Measurements from ENCODE around the gene OVCH1.

The OVCH1 gene, protein sequence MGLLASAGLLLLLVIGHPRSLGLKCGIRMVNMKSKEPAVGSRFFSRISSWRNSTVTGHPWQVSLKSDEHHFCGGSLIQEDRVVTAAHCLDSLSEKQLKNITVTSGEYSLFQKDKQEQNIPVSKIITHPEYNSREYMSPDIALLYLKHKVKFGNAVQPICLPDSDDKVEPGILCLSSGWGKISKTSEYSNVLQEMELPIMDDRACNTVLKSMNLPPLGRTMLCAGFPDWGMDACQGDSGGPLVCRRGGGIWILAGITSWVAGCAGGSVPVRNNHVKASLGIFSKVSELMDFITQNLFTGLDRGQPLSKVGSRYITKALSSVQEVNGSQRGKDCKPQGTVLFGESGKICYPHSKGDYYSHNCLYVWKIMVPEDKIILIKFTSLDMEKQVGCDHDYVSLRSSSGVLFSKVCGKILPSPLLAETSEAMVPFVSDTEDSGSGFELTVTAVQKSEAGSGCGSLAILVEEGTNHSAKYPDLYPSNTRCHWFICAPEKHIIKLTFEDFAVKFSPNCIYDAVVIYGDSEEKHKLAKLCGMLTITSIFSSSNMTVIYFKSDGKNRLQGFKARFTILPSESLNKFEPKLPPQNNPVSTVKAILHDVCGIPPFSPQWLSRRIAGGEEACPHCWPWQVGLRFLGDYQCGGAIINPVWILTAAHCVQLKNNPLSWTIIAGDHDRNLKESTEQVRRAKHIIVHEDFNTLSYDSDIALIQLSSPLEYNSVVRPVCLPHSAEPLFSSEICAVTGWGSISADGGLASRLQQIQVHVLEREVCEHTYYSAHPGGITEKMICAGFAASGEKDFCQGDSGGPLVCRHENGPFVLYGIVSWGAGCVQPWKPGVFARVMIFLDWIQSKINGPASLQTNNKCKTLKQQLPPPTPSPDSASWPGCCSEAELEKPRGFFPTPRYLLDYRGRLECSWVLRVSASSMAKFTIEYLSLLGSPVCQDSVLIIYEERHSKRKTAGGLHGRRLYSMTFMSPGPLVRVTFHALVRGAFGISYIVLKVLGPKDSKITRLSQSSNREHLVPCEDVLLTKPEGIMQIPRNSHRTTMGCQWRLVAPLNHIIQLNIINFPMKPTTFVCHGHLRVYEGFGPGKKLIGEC

DNA sequence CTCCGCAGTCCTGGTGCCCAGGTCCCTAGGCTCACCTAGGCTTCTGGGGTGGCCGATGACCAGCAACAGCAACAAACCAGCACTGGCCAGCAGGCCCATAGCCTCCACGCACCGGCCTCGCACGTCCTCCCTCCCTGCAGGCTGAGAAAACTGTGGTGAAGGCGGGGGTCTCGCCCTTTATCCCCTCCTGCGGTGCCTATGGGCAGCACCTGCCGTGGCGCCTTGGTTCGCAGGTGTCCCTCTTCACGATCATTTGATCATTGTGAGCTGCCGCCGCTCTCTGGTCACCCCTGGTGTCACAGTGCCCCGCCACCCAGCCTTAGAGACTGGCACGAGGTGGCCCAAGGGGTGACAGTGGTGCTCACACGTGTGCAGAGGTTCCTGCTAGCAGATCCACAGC, at the start of gene OVCH1:
OVCH1 (minus strand) TSS at position 99 of the 400 bp plus-strand sequence; CDS start at position 99, 0 bp downstream.
- no peaks in the 10 kb centered on the region for H3K27me3 ChIP-seq (ENCODE audit: control insufficient read depth, insufficient read depth, low read length)

GRCh38 chr12:29547151-29547632, 49.7 kb upstream of the OVCH1 start:
- Histone ChIP-seq H3K27me3 (ENCODE audit: control insufficient read depth, insufficient read depth, low read length) (no peaks in the 10 kb centered on the region), H3K27ac (ENCODE audit: low read length) (peak overlapping the region; percentile 30), H3K9ac (ENCODE audit: low read length) (no peak overlapping the region), H3K4me3 (ENCODE audit: low read length) (no peak overlapping the region), H3K36me3 (ENCODE audit: control insufficient read depth, low read depth, low read length) (no peaks in the 10 kb centered on the region), H3K9me3 (ENCODE audit: control insufficient read depth, low read depth, low read length) (no peaks in the 10 kb centered on the region), H3K4me1 (ENCODE audit: control insufficient read depth, low read depth, low read length) (peaks cover 9% of the 10 kb centered on the region)

More for the DNA sequence above, at the start of gene OVCH1:
- H3K27ac ChIP-seq (ENCODE audit: low read length): no peak within 1 kb of the TSS
- H3K4me3 ChIP-seq (ENCODE audit: low read length): no peak within 1 kb of the TSS
- no peaks in the 10 kb centered on the region for H3K9me3 ChIP-seq (ENCODE audit: control insufficient read depth, low read depth, low read length)
- H3K4me1 ChIP-seq (ENCODE audit: control insufficient read depth, low read depth, low read length): no peaks in the 10 kb centered on the region
- H3K9ac ChIP-seq (ENCODE audit: low read length): no peak within 1 kb of the TSS
- no peaks in the 10 kb centered on the region for H3K36me3 ChIP-seq (ENCODE audit: control insufficient read depth, low read depth, low read length)

DNA sequence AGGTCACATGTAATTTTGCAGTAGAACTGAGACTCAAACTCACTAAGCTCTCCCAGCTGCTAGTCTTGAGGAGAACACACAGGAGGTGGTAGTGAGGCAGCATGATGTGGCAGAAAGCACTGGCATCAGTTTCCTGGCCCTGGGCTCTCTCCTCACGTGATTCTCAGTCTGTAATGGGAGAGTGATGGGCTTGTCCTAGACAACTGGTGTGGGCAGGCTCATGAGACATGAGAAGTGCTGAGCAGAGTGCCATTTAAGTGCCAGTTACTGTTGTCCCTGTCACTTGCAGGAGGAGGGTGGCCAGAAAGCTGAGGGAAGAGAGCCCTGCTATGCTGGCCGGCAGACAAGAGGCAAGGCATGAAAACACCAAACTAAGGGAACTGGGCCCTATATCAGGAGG, 48.5 kb upstream of the OVCH1 start:
- Histone ChIP-seq H3K4me3 (ENCODE audit: low read length) (no peak overlapping the region), H3K27ac (ENCODE audit: low read length) (no peak overlapping the region)

GRCh38 chr12:29545102-29545467, 47.6 kb upstream of the OVCH1 start:
- H3K27ac ChIP-seq (ENCODE audit: low read length): no peak overlapping the region
- H3K9me3 ChIP-seq (ENCODE audit: control insufficient read depth, low read depth, low read length): no peaks in the 10 kb centered on the region

More for the DNA sequence above, 48.5 kb upstream of the OVCH1 start:
- Histone ChIP-seq H3K9me3 (ENCODE audit: control insufficient read depth, low read depth, low read length) (no peaks in the 10 kb centered on the region), H3K4me1 (ENCODE audit: control insufficient read depth, low read depth, low read length) (peaks cover 9% of the 10 kb centered on the region), H3K9ac (ENCODE audit: low read length) (no peak overlapping the region), H3K27me3 (ENCODE audit: control insufficient read depth, insufficient read depth, low read length) (no peaks in the 10 kb centered on the region), H3K36me3 (ENCODE audit: control insufficient read depth, low read depth, low read length) (no peaks in the 10 kb centered on the region)

DNA sequence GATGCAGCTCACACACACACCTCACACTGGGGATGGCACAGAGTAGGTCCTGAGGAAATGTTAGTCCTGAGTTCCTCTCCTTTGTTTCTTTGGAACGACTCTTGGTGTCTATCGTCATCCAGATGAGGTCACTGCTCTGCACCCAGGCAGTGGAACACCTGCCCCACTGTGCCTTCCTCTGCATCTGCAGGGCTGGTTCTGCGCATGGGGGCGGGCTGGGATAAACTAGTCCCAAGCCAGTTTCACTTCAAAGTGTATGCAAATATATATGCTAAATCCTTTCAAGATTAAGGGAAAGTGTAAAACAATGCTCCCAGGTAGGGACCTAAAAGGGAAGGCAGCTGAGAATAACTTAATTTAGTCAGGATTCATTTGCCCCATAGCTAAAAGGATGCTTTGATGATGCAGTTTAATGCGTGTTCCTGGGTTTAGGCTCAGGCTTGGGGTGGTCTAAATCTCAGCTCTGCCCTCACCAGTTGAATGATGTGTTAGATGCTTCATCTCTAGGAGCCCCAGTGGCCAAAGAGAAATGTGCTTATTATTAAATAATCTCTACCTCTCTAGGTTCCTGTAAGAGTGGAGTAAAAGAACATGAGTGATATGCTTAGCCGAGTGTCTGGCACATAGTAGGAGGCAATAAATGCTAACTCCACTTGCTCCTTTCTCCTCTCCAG, 47.1 kb upstream of the OVCH1 start:
- Histone ChIP-seq H3K36me3 (ENCODE audit: control insufficient read depth, low read depth, low read length) (no peaks in the 10 kb centered on the region), H3K4me3 (ENCODE audit: low read length) (no peak overlapping the region), H3K9ac (ENCODE audit: low read length) (no peak overlapping the region), H3K27me3 (ENCODE audit: control insufficient read depth, insufficient read depth, low read length) (no peaks in the 10 kb centered on the region), H3K4me1 (ENCODE audit: control insufficient read depth, low read depth, low read length) (peaks cover 9% of the 10 kb centered on the region), H3K27ac (ENCODE audit: low read length) (no peak overlapping the region), H3K9me3 (ENCODE audit: control insufficient read depth, low read depth, low read length) (no peaks in the 10 kb centered on the region)

More at GRCh38 chr12:29545102-29545467, 47.6 kb upstream of the OVCH1 start:
- Histone ChIP-seq H3K4me3 (ENCODE audit: low read length) (no peak overlapping the region), H3K27me3 (ENCODE audit: control insufficient read depth, insufficient read depth, low read length) (no peaks in the 10 kb centered on the region), H3K9ac (ENCODE audit: low read length) (no peak overlapping the region), H3K4me1 (ENCODE audit: control insufficient read depth, low read depth, low read length) (peaks cover 9% of the 10 kb centered on the region), H3K36me3 (ENCODE audit: control insufficient read depth, low read depth, low read length) (no peaks in the 10 kb centered on the region)

- H3K9ac ChIP-seq (ENCODE audit: low read length): no peak overlapping the region
- H3K4me1 ChIP-seq (ENCODE audit: control insufficient read depth, low read depth, low read length): peaks cover 9% of the 10 kb centered on the region
- no peaks in the 10 kb centered on the region for H3K36me3 ChIP-seq (ENCODE audit: control insufficient read depth, low read depth, low read length)
- H3K4me3 ChIP-seq (ENCODE audit: low read length): no peak overlapping the region
- H3K27me3 ChIP-seq (ENCODE audit: control insufficient read depth, insufficient read depth, low read length): no peaks in the 10 kb centered on the region
- H3K27ac ChIP-seq (ENCODE audit: low read length): no peak overlapping the region
- no peaks in the 10 kb centered on the region for H3K9me3 ChIP-seq (ENCODE audit: control insufficient read depth, low read depth, low read length)
Measured at GRCh38 chr12:29543036-29543435, 45.5 kb upstream of the OVCH1 start.

GRCh38 chr12:29537298-29537697, 39.8 kb upstream of the OVCH1 start:
- no peaks in the 10 kb centered on the region for H3K9me3 ChIP-seq (ENCODE audit: control insufficient read depth, low read depth, low read length)
- no peaks in the 10 kb centered on the region for H3K4me1 ChIP-seq (ENCODE audit: control insufficient read depth, low read depth, low read length)
- no peak overlapping the region for H3K27ac ChIP-seq (ENCODE audit: low read length)
- H3K36me3 ChIP-seq (ENCODE audit: control insufficient read depth, low read depth, low read length): no peaks in the 10 kb centered on the region
- no peak overlapping the region for H3K9ac ChIP-seq (ENCODE audit: low read length)
- H3K27me3 ChIP-seq (ENCODE audit: control insufficient read depth, insufficient read depth, low read length): no peaks in the 10 kb centered on the region
- no peak overlapping the region for H3K4me3 ChIP-seq (ENCODE audit: low read length)

- Histone ChIP-seq H3K36me3 (ENCODE audit: control insufficient read depth, low read depth, low read length) (no peaks in the 10 kb centered on the region), H3K4me1 (ENCODE audit: control insufficient read depth, low read depth, low read length) (no peaks in the 10 kb centered on the region), H3K27ac (ENCODE audit: low read length) (no peak overlapping the region), H3K27me3 (ENCODE audit: control insufficient read depth, insufficient read depth, low read length) (no peaks in the 10 kb centered on the region), H3K9ac (ENCODE audit: low read length) (no peak overlapping the region), H3K9me3 (ENCODE audit: control insufficient read depth, low read depth, low read length) (no peaks in the 10 kb centered on the region), H3K4me3 (ENCODE audit: low read length) (no peak overlapping the region)
Measured at GRCh38 chr12:29534935-29535334, 37.4 kb upstream of the OVCH1 start.

DNA sequence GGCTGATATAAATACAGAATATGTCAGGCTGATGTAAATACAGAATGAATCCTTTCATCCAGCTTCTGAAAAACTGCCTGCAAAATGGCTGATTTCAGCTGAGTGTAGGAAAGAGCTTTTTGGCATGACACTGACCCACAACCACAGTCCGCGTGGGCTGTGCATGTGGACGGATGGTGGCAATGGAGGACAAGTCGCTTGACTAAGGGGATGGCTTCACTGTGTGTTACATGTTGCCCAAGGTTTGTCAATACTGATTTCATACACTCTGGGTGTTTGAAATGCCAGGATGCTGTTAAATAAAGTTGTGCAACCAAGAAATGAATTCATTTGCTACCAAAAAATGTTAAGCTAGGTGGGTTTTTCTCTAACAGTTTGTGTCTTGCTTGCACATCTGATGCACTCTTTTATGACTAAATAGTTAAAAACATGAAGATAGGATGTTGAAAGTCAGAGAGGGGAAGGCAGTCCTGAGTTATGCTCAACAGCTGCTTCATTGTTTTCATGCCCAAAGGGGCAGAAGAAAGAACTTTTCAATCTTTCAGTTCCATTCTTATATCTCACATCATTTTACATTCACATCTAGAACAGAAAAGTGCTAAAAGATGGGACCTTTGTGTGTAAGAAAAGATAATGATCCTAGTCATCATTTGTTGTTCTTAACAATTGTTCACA, 36.5 kb upstream of the OVCH1 start:
- no peak overlapping the region for H3K27ac ChIP-seq (ENCODE audit: low read length)
- H3K9ac ChIP-seq (ENCODE audit: low read length): no peak overlapping the region
- H3K4me3 ChIP-seq (ENCODE audit: low read length): no peak overlapping the region
- no peaks in the 10 kb centered on the region for H3K27me3 ChIP-seq (ENCODE audit: control insufficient read depth, insufficient read depth, low read length)
- no peaks in the 10 kb centered on the region for H3K36me3 ChIP-seq (ENCODE audit: control insufficient read depth, low read depth, low read length)
- no peaks in the 10 kb centered on the region for H3K9me3 ChIP-seq (ENCODE audit: control insufficient read depth, low read depth, low read length)
- H3K4me1 ChIP-seq (ENCODE audit: control insufficient read depth, low read depth, low read length): no peaks in the 10 kb centered on the region

DNA sequence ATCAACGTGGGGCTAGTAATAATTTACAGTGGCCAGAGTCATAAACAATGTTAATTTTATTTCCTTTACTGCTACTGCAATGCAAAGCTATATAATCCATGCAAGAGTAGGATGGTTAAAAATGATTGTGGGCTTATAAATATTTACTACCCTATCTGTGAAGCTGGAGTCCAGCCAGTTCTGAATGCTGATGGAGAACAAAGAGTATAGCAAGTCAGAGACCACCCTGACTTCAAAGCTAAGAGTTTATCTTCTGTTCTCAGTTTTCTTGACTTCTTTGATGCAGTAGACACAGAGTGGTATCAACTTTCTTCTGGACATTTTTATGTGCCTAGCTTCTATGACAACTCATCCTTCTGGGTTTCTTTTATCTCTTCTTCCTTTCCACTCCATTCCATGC, 34.0 kb upstream of the OVCH1 start:
- Histone ChIP-seq H3K9ac (ENCODE audit: low read length) (no peak overlapping the region), H3K27me3 (ENCODE audit: control insufficient read depth, insufficient read depth, low read length) (no peaks in the 10 kb centered on the region), H3K4me1 (ENCODE audit: control insufficient read depth, low read depth, low read length) (no peaks in the 10 kb centered on the region), H3K4me3 (ENCODE audit: low read length) (no peak overlapping the region), H3K36me3 (ENCODE audit: control insufficient read depth, low read depth, low read length) (no peaks in the 10 kb centered on the region), H3K9me3 (ENCODE audit: control insufficient read depth, low read depth, low read length) (no peaks in the 10 kb centered on the region), H3K27ac (ENCODE audit: low read length) (no peak overlapping the region)
